Glomerular visceral epithelial cell (primary cell): ENCODE measurements around the gene TGFBR2.
"Not testable (repeated sequence)": the region's sequence is repeated elsewhere in the genome, so short reads cannot be mapped to it uniquely, and the experiment has no call there.

ENCODE experiments used
- DNase-seq: peaks from one replicate; pipeline ENCODE4 v3.0.0-alpha.2; 2016; ENCODE audit errors: extremely low spot score

TGFBR2 gene

DNA sequence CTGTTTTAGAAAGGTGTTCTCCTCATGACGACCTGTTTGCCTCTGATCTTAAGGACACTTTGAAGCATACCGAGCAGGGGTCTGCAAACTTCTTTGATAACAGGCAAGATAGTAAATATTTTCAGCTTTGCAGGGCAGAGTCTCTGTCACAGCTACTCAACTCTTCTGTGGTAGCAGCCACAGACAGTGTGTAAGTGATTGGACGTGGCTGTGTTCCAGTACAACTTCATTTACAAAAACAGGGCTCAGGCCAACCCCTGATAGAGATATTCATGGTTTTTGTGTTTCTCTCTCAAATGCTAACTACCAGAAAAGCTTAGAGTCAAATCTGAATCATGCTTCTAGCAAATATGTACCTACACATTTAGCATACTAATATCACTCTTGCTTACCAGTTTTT is 51.5 kb downstream of the TGFBR2 start:
- DNase-seq: peak; percentile 8

GRCh38 chr3:30658328-30659052 is 52.1 kb downstream of the TGFBR2 start:
- peak; percentile 72 for DNase-seq

DNA sequence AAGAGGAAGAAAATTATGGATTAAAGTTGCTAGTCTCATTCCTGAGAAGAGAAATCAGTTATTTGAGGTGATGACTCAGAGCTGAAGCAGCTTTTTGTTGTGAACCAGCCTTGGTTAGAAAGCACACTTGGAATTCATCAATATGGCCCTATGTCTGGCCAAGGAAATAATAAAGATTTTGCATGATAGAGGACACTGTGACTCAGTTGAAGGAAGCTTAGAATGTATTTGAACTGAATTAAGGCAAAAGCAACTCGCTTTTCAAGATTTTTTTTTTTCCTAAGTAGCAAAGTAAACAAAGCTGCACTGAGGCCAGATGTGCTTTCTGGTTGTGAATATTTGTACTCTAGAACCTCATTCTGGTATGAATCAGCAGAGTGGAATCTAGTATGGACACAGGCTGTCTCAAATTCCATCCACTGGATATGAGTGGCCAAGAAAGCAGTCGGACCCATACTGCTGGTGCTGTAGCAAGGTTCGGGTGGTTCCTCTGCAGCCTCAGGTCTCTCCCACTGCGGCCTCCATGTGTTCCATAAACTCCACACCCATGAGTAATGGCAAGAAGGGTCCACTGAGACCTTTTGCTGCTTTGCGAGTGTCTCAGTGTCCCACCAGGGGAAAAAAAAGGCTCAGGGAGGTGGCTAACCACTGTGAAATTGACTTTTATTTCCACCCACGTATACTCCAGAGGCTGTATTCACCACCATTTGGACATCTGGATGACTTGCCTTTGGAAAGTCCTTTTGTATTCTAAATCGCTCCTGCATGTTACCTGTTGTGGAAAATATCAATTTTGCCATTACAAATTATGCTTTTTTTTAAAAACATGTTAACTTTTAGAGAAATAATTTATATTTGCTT is 53.1 kb downstream of the TGFBR2 start:
- DNase-seq: peak; percentile 78

GRCh38 chr3:30660136-30660535 is 53.7 kb downstream of the TGFBR2 start:
- DNase-seq: peak; percentile 8

DNA sequence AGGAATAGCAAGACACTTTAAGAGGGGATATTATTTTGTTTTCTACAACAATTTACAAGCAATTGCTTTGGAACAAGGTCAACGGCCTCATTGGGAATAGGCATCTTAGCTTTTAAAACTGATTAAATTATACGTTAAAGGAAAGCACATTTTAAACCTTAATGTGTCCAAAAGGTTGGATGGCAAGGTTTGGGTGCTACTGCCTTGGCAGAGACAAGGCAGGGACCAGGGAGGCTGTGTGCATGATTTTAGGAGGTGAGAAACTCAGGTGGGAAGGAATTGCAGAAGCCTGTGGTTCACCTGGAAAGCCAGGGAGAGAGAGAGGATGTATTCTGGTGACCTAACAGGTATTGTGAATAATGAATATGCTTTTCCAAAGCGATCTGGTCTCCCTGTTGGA is 54.3 kb downstream of the TGFBR2 start:
- DNase-seq: no peak

DNA sequence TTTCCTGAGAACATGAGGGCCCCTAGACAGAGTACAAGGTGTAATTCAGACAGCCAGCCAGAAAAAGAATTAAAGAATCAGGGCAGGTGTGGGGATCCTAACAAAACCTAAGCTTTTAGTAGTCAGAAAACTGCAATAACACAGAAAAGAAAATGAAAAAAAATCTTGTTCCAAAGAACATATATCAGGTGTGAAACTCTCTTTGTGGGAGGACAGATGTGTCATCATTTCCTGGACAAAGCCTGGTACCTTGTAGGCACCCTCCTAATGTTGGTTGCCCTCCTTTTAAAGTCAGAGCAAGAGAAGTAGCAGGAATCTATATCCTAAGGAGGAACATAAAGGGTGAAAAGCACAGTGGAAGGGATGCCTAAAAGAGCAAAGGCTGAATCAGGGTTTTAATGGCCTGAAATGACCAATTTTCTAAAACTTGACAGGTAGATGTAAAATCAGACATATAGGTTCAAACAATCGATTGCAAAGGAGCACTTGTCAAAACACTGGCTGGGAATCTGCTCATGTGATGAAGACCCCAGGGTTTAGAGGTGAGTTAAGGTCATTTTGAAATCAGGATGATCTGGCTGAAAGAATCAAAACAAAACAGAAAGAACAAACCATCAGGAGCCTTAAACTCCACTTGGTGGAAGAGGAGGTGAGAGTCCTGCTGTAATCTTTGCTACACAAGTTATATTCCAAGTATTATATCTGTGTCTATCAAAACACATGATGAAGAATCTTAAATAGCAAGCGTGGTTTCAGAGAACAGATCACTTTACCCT is 54.9 kb downstream of the TGFBR2 start:
- no peak for DNase-seq

DNA sequence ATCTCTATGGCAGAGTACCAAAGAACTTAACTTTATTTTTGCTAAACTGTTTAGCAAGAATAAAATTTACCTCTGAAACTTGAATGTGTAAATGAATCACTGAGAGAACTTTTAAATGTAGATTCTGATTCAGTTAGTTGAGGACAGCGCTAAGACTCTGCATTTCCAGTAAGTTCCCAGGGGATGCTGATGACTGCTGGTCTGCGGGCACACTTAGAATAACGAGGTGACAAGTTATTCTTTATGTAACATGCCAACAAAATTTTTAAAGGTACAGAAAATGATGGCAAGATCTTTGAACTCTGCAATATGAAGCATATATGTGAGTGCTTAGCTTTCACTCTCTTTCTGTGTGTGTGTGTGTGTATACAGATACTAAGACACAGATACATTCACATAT is 56.4 kb downstream of the TGFBR2 start:
- DNase-seq: no peak

DNA sequence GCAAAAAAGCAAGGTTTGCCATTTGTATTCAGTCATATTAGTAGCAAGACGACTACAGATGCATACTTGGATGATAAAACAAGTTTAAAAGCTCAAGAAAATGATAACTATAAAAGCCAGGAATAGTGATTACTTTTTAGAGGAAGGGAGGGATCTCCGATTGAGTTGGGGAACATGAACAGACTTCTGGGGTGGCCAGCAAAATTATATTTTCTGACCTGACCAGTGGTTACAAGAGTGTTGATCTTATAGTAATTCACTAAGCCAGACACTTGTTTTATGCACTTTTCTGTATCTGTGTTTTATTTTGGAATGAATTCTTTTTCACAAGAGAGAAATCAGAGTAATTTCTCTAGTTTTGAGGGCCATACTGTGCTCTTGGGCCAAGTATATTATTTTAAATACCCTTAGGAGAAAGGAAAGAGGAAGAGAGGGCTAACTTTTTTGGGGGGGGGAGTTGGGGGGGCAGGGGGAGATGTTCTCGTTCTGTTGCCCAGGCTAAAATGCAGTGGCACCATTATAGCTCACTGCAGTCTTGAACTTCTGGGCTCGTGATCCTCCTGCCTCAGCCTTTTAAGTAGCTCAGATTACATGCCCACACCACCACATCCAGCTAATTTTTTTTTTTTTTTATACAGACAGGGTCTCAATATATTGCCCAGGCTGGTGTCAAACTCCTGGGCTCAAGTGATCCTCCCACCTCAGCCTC is 57.3 kb downstream of the TGFBR2 start:
- DNase-seq: no peak

GRCh38 chr3:30664459-30664858 is 58.1 kb downstream of the TGFBR2 start:
- DNase-seq: no peak

GRCh38 chr3:30664884-30665283 is 58.5 kb downstream of the TGFBR2 start:
- no peak for DNase-seq

GRCh38 chr3:30665539-30665938 is 59.1 kb downstream of the TGFBR2 start:
- no peak for DNase-seq

- no peak for DNase-seq
Observed at GRCh38 chr3:30666572-30667279, 60.3 kb downstream of the TGFBR2 start.

DNA sequence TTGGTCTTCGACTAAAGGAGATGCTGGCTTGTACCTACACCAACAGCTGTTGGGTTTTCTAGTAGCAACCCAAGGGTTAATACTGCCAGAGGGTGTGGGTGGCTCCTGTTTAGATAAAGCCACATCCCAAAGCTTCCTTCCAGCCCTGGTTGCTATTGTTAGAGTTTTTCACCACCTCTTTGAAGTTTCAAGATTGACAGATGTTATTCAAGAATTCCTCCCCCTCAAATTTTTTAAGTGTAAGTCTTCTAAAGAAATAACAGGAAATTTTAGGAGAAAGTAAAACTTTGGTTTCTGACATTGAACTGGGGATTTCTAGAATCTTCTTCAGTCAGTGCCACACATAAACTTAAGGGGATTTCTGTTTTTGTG is 60.9 kb downstream of the TGFBR2 start:
- DNase-seq: no peak

- DNase-seq: no peak
Observed at GRCh38 chr3:30668051-30668609, 61.7 kb downstream of the TGFBR2 start.

DNA sequence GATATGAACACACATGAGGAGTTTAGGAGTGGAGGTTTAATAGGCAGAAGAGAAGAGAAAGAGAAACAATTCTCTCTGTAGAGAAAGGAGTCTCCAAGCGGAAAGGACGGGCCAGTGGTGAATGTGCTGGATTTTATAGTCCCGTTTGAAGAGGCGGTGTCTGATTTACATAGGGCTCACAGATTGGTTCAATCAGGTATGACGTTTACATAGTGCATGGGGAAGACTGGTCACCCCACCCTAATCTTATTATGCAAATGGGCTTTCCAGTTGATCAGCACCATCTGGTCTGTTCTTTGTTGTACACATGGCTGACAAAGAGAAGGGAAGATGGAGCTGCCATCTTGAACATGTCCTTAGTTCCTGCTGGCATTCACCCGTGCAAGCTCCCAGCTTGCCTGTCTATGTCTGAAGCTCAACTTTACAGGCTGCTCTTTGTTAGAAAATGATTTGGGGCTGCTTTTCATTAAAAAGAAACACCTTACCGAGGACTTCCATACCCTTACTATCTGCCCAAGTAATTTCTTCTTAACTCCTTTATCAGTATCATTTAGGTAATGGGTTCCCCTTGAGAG is 63.0 kb downstream of the TGFBR2 start:
- DNase-seq: not testable (repeated sequence)

DNA sequence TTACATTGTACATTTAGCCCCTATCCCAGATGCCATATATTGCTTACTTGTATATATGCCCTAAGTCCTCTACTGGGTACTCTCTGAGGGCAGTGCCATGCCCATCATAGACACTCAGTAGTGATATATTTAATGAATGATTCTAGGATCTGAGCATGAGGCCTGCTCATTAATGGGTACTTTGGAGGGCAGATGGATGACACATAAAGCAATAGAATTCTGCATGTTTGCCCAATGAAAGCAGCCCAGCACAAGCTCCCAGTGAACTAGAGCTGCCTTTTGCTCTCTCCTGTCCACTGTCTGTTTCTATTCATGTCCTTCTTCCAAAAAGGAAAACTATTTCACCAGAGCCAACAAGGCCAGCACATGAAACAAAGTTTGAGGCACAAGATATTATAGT is 63.9 kb downstream of the TGFBR2 start:
- DNase-seq: no peak

DNA sequence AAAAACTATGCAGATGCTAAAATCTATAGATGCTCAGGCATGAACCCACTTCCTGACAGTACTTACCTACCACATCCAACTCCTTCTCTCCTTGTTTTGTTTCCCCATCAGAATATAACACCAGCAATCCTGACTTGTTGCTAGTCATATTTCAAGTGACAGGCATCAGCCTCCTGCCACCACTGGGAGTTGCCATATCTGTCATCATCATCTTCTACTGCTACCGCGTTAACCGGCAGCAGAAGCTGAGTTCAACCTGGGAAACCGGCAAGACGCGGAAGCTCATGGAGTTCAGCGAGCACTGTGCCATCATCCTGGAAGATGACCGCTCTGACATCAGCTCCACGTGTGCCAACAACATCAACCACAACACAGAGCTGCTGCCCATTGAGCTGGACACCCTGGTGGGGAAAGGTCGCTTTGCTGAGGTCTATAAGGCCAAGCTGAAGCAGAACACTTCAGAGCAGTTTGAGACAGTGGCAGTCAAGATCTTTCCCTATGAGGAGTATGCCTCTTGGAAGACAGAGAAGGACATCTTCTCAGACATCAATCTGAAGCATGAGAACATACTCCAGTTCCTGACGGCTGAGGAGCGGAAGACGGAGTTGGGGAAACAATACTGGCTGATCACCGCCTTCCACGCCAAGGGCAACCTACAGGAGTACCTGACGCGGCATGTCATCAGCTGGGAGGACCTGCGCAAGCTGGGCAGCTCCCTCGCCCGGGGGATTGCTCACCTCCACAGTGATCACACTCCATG is 65.3 kb downstream of the TGFBR2 start:
- no peak for DNase-seq

DNA sequence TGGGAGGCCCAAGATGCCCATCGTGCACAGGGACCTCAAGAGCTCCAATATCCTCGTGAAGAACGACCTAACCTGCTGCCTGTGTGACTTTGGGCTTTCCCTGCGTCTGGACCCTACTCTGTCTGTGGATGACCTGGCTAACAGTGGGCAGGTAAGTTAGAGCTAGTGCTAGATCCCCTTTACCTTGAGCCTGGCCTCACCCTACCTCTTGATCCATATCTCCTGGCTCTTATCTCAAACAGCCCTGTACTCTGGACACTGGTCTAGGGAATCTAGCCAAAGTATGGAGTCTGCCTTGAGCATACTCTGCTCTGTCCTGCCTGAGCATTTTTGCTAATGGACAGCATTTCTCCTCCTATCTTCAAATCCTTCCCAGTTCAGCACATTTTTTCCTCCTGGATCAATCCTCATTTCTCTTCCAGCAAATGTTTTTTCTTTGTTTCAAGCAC is 65.9 kb downstream of the TGFBR2 start:
- no peak for DNase-seq

- peak; percentile 24 for DNase-seq
Observed at GRCh38 chr3:30672959-30673358, 66.6 kb downstream of the TGFBR2 start.
